C4-2B (cell line): ENCODE measurements around the gene NOXA1.

Source experiments
- CTCF ChIP-seq: fragments of 450-650 bp; conservative IDR thresholded peaks from 2 replicates; pipeline ENCODE4 v1.5.1; 2017; ENCODE audit warnings: mild to moderate bottlenecking
- ZFX ChIP-seq: fragments of 450-650 bp; IDR thresholded peaks from 2 replicates; pipeline ENCODE4 v1.6.1; 2017

DNA sequence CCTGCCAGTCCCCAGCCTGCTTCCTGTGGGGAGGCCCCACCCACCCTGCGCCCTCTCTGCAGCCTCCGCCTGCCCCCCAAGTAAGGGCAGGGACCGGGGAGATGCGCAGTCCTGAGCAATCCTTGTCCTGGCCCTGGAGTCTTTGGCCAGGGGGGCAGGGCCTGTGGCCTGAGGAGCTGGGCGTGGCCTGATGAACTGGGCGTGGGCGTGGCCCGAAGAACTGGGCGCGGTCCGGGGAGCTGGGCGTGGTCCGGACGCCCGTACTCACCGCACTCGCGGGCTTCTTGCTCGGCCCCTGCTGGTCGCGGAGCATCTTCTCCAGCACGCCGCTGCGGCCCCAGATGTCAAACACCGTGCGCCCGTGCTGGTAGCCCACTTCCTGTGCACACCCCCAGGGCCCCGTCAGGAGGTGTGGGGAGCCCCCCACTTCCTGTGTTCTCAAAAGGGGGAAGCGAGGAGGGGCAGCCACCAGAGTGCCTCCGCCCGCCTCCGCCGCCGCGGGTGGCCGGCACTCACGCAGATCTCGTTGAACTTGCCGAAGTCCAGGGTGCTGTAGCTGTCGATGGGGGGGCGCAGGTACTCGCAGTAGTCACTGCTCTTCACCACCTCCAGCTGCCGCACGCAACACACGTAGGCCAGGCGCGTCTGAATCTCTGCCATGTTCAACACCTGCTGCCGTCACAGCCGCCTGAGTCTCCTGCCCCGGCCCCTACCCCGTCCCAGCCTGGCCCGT is 38.6 kb downstream of the NOXA1 start:
- no peak for TF ChIP-seq CTCF
- TF ChIP-seq ZFX: no peak
